Adipose tissue (tissue), 3 donors: ENCODE measurements around the gene NIPAL1. TPM values are rescaled to one million over a fixed set of nuclear protein-coding genes. Genes with fewer than 3 reads are reported as not detected.

Source experiments
- polyA plus RNA-seq, 3 donors: library from polyadenylated mRNA; stranded (reverse); fragments of 200-250 nt; gene quantifications; one replicate each; pipeline ENCODE4 v1.2.3, GENCODE V29; 2013
- donor health status: healthy with polysubstance abuse.
- donor health status: Bipolar disorder and iron deficiency.
- donor health status: healthy.

NIPAL1 gene
- polyA plus RNA-seq, 3 donors = 0.11 to 0.77 (median 0.58) TPM

Other genes with a start within 250 kb of the NIPAL1 start
- gene CORIN, start 178.7 kb upstream of the NIPAL1 start, polyA plus RNA-seq = under 1 TPM; 0.11 to 0.41 (median 0.24) TPM
- 1 to 10 TPM; 2.5 to 7.0 (median 5.2) TPM for gene NFXL1, start 102.2 kb upstream of the NIPAL1 start, polyA plus RNA-seq
- 1 to 10 TPM in 1 of 3 donors, under 1 TPM in 2; 0.21 to 1.3 (median 0.45) TPM for gene CNGA1, start 91 bp upstream of the NIPAL1 start, polyA plus RNA-seq
- under 1 TPM in 2 of 3 donors, not detected in 1; 0.45 to 0.87 TPM for gene TXK, start 117.5 kb downstream of the NIPAL1 start, polyA plus RNA-seq